K562 (cell line): ENCODE measurements around the gene SRBD1. TPM values are rescaled to one million over a fixed set of nuclear protein-coding genes. Genes with fewer than 3 reads are reported as not detected.
A peak's percentile ranks its signal among the peaks of the same experiment; 100 is the strongest.

Experiments
- CREB1 ChIP-seq, 2 experiments: sonication (generic) in 1 of 2; formaldehyde crosslinking in 1 of 2; IDR thresholded peaks; 2 replicates each; pipeline versions ENCODE4 v1.6.1 to v1.8.0; 2012 to 2022; ENCODE audit warnings: inconsistent platforms in 1 of 2, mild to moderate bottlenecking in 1 of 2, missing genetic modification reagents in 1 of 2, moderate library complexity in 1 of 2
- DIDO1 ChIP-seq: fragments of 450-650 bp; IDR thresholded peaks from 2 replicates; pipeline ENCODE4 v1.6.1; 2016; ENCODE audit warnings: low read depth, missing biosample characterization, missing genetic modification characterization
- E2F6 ChIP-seq, 2 experiments: IDR thresholded peaks; 2 replicates each; pipeline ENCODE4 v1.6.1; 2011; ENCODE audit warnings: borderline replicate concordance in 1 of 2, control low read depth in 1 of 2, low read depth in 1 of 2, low read length in 1 of 2, mild to moderate bottlenecking in 1 of 2, mixed read lengths in 1 of 2, moderate library complexity in 1 of 2; ENCODE audit not compliant: insufficient read depth in 1 of 2, insufficient read length in 1 of 2, poor library complexity in 1 of 2, severe bottlenecking in 1 of 2; ENCODE audit errors: extremely low read depth in 1 of 2
- EWSR1 ChIP-seq: fragments of 450-650 bp; IDR thresholded peaks from 2 replicates; pipeline ENCODE4 v1.6.1; 2018; ENCODE audit warnings: borderline replicate concordance, mild to moderate bottlenecking, low read depth, moderate library complexity; ENCODE audit not compliant: partially characterized antibody
- IRF1 ChIP-seq: sonication (generic); formaldehyde crosslinking; IDR thresholded peaks from 2 replicates; pipeline ENCODE4 v1.8.0; 2022; ENCODE audit warnings: missing genetic modification reagents, mild to moderate bottlenecking, borderline replicate concordance
- KDM1A ChIP-seq, 2 experiments: fragments of 450-650 bp; IDR thresholded peaks; 2 replicates each; pipeline ENCODE4 v1.6.1; 2016; ENCODE audit warnings: mild to moderate bottlenecking in 2 of 2
- MNT ChIP-seq, 2 experiments: fragments of 450-650 bp; conservative IDR thresholded peaks; 2 replicates each; pipeline ENCODE4 v1.6.1; 2017; ENCODE audit warnings: mild to moderate bottlenecking in 2 of 2, moderate library complexity in 2 of 2
- PHB ChIP-seq: fragments of 250-450 bp; sonication (Bioruptor Pico); IDR thresholded peaks from 2 replicates; pipeline ENCODE4 v1.5.0; 2021
- TCF7L2 ChIP-seq: fragments of 150-350 bp; IDR thresholded peaks from 2 replicates; pipeline ENCODE4 v1.6.1; 2016; ENCODE audit warnings: low read depth, mild to moderate bottlenecking, low read length, moderate library complexity
- TOE1 ChIP-seq, 2 experiments: fragments of 450-650 bp in 1 of 2; sonication (generic) in 1 of 2; formaldehyde crosslinking in 1 of 2; IDR thresholded peaks; 2 replicates each; pipeline versions ENCODE4 v1.7.1 to v1.8.0; 2016 to 2022; ENCODE audit warnings: borderline replicate concordance in 2 of 2, mild to moderate bottlenecking in 2 of 2, antibody characterized with exemption in 1 of 2, inconsistent platforms in 1 of 2, low read depth in 1 of 2, missing genetic modification reagents in 1 of 2, moderate library complexity in 1 of 2
- ZNF431 ChIP-seq: sonication (generic); formaldehyde crosslinking; IDR thresholded peaks from 2 replicates; pipeline ENCODE4 v1.8.0; 2022; ENCODE audit warnings: mild to moderate bottlenecking, missing genetic modification reagents
- polyA plus RNA-seq, 8 experiments: library from polyadenylated mRNA; depleted of rRNA in 4 of 8; stranded (reverse) in 5 of 8; unstranded in 3 of 8; fragments of >200 nt; fragmentation: Nextera tagmentation in 2 of 8; fragmentation: Illumina TruSeq in 1 of 8; extraction: Ambion mirVana in 2 of 8; extraction: Trizol in 1 of 8; gene quantifications; 2 replicates each; pipeline versions ENCODE4 v1.2.1 to v1.2.3, GENCODE V29; 2011 to 2014; ENCODE audit warnings: inconsistent platforms in 1 of 8, missing spikeins in 1 of 8
- total RNA-seq, 7 experiments: library from RNA; depleted of rRNA in 6 of 7; stranded (reverse); fragments of >200 nt in 6 of 7; fragmentation: Illumina TruSeq in 2 of 7; extraction: Trizol in 2 of 7; gene quantifications; 2 replicates each; pipeline versions ENCODE4 v1.2.1 to v1.2.3, GENCODE V29; 2011 to 2021; ENCODE audit warnings: low replicate concordance in 1 of 7

Gene SRBD1
- total and polyA plus RNA-seq, 9 of the 15 experiments (the other 6 are each of a cell fraction or from before 2014, with no cell fraction given) = 6.9 to 23.2 (median 14.7) TPM

- TF ChIP-seq IRF1 (CRISPR knock-in tag) = no peak
- no peak for TF ChIP-seq ZNF431 (CRISPR knock-in tag)
- TF ChIP-seq DIDO1 (tag) = 0 out of 2 replicates have a peak, but pooled peaks have one; percentile 38
- TF ChIP-seq EWSR1 = no peak
- peak in 1 of 2 experiments; percentile 56; a peak in 2 of 4 replicates for TF ChIP-seq KDM1A (IDR thresholded peaks at IDR 0.05)
- TF ChIP-seq E2F6 (IDR thresholded peaks at IDR 0.05; ENCODE audit: borderline replicate concordance in 1 of 2, extremely low read depth in 1 of 2, insufficient read depth in 1 of 2, insufficient read length in 1 of 2, low read depth in 1 of 2, low read length in 1 of 2, poor library complexity in 1 of 2, severe bottlenecking in 1 of 2) = peak in 1 of 2 experiments; percentile 41
- TF ChIP-seq TOE1 (IDR thresholded peaks at IDR 0.05; ENCODE audit: borderline replicate concordance) = peak; percentile 71; the same call in 1 of the 2 replicates
- TF ChIP-seq TOE1 (CRISPR knock-in tag; IDR thresholded peaks at IDR 0.05; ENCODE audit: borderline replicate concordance, low read depth) = no peak
- no peak for TF ChIP-seq CREB1 (IDR thresholded peaks at IDR 0.05)
- TF ChIP-seq CREB1 (CRISPR knock-in tag; IDR thresholded peaks at IDR 0.05) = no peak
- peak in 1 of 2 experiments; percentile 23; a peak in 1 of 4 replicates for TF ChIP-seq MNT (conservative IDR thresholded peaks at IDR 0.05)
- TF ChIP-seq PHB = no peak
- no peak for TF ChIP-seq TCF7L2
These were observed 39.1 kb upstream of the SRBD1 start (continued) for GRCh38 chr2:45649858-45650811.
